DOHH2 (cell line): ENCODE measurements around the gene FXN.

Experiments used
- H3F3A ChIP-seq: fragments of 200-600 bp; sonication (generic), shearing (Covaris generic); 2 replicates; pipeline ENCODE4 v1.6.0; 2016; ENCODE audit warnings: antibody characterized with exemption, mild to moderate bottlenecking; ENCODE audit not compliant: control insufficient read depth, insufficient read depth
- H3K27ac ChIP-seq: fragments of 200-600 bp; sonication (generic); 2 replicates; pipeline ENCODE4 v1.5.1; 2014; ENCODE audit warnings: low read depth, mild to moderate bottlenecking, low read length, moderate library complexity
- H3K27me3 ChIP-seq: fragments of 200-600 bp; sonication (generic); 2 replicates; pipeline ENCODE4 v1.6.1; 2014; ENCODE audit warnings: mild to moderate bottlenecking, low read length, mixed read lengths; ENCODE audit not compliant: control insufficient read depth
- H3K36me3 ChIP-seq: fragments of 200-600 bp; sonication (generic); 2 replicates; pipeline ENCODE4 v1.6.1; 2014; ENCODE audit warnings: mild to moderate bottlenecking, low read length, moderate library complexity, mixed read lengths; ENCODE audit not compliant: control insufficient read depth
- H3K4me1 ChIP-seq: fragments of 200-600 bp; sonication (generic); 2 replicates; pipeline ENCODE4 v1.6.1; 2014; ENCODE audit warnings: mild to moderate bottlenecking, low read length, mixed read lengths; ENCODE audit not compliant: control insufficient read depth
- H3K4me2 ChIP-seq: fragments of 200-600 bp; sonication (generic); 2 replicates; pipeline ENCODE4 v1.6.0; 2014; ENCODE audit warnings: mild to moderate bottlenecking, low read length, moderate library complexity
- H3K4me3 ChIP-seq: fragments of 200-600 bp; sonication (generic); 2 replicates; pipeline ENCODE4 v1.5.1; 2014; ENCODE audit warnings: mild to moderate bottlenecking, low read length, mixed read lengths
- H3K79me2 ChIP-seq: fragments of 200-600 bp; sonication (generic); 2 replicates; pipeline ENCODE4 v1.6.1; 2014; ENCODE audit warnings: mild to moderate bottlenecking, low read length, mixed read lengths; ENCODE audit not compliant: control insufficient read depth
- H3K9me2 ChIP-seq: fragments of 200-600 bp; sonication (generic); replicated peaks from 2 replicates; pipeline ENCODE4 v1.6.1; 2014; ENCODE audit warnings: mild to moderate bottlenecking, low read length, mixed read lengths; ENCODE audit not compliant: control insufficient read depth
- H3K9me3 ChIP-seq: fragments of 200-600 bp; sonication (generic); 2 replicates; pipeline ENCODE4 v1.6.1; 2014; ENCODE audit warnings: antibody characterized with exemption, low read length, mixed read lengths; ENCODE audit not compliant: control insufficient read depth, insufficient read depth
- H4K20me1 ChIP-seq: fragments of 200-600 bp; sonication (generic); 2 replicates; pipeline ENCODE4 v1.6.0; 2014; ENCODE audit warnings: low read depth, mild to moderate bottlenecking, antibody characterized with exemption, low read length, moderate library complexity; ENCODE audit not compliant: control insufficient read depth, insufficient read depth
- EZH2phosphoT487 ChIP-seq: fragments of 200-600 bp; sonication (generic); IDR thresholded peaks from 2 replicates; pipeline ENCODE4 v1.6.1; 2017; ENCODE audit warnings: borderline replicate concordance, mild to moderate bottlenecking, antibody characterized with exemption, low read length, moderate library complexity, mixed read lengths
- TF ChIP-seq, protein P1 (sequence below): fragments of 200-600 bp; sonication (generic); IDR thresholded peaks from one replicate; pipeline ENCODE4 v1.5.1; 2014; ENCODE audit warnings: antibody characterized with exemption, mild to moderate bottlenecking, low read depth, low read length; ENCODE audit not compliant: poor library complexity, severe bottlenecking

The FXN gene

DNA sequence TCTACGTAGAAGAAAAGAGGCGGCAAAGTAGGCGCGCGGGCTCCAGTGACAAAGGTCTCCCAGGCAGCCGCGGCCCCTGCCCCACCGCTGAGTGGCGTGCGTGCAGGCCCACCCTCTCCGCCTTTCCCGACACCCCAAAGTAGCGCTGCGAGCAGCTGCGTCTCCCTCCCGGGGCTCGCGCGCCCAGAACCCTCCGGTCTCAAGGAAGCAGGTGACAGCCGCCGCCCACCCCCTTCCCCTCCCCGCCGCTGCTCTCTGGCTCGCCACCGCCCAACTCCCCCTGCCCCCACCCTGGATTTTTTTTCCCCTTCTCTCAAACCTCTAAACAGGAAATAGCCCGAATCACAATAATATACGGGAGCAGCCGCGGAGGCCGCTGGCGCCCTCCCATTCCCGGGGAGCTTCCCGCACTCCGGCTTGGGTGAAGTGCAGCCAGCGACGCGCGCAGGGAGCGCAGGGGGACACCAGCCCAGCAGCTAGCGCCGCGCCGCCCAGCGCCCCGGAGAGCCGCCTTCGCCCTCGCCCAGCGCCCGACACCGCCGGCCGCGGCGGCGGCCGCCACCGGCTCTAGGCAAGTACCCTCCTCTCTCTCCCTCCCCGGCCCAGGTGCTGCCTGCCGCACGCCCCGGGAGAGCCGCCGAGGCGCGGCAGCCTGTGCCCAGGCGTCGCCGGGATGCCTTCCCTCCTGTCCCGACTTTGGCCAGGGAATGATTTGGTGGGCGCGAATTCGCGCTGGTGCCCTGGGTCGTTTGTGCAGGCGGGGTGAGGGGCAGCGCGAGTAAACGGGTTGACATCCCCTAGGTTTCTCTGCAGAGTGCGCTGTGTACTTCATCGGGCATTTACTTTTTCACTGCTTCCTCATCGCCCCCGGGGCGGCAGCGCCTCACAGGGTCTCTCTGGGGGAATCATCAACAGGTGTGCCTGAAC lies 85.9 kb downstream of the FXN start:
- Histone ChIP-seq H3K4me3 (peak overlapping the region; percentile 94), H3K27ac (peak overlapping the region; percentile 42), H3K9me2 (no peaks in the 10 kb centered on the region), H3K4me2 (peak overlapping the region; percentile 85), H4K20me1 (no peaks in the 10 kb centered on the region), H3F3A (no peaks in the 10 kb centered on the region; the same call in 1 of the 2 replicates), H3K4me1 (peaks cover 19% of the 10 kb centered on the region), H3K79me2 (no peaks in the 10 kb centered on the region), H3K9me3 (no peaks in the 10 kb centered on the region), H3K36me3 (no peaks in the 10 kb centered on the region), H3K27me3 (peaks cover 4% of the 10 kb centered on the region)
- TF ChIP-seq, protein P1, sequence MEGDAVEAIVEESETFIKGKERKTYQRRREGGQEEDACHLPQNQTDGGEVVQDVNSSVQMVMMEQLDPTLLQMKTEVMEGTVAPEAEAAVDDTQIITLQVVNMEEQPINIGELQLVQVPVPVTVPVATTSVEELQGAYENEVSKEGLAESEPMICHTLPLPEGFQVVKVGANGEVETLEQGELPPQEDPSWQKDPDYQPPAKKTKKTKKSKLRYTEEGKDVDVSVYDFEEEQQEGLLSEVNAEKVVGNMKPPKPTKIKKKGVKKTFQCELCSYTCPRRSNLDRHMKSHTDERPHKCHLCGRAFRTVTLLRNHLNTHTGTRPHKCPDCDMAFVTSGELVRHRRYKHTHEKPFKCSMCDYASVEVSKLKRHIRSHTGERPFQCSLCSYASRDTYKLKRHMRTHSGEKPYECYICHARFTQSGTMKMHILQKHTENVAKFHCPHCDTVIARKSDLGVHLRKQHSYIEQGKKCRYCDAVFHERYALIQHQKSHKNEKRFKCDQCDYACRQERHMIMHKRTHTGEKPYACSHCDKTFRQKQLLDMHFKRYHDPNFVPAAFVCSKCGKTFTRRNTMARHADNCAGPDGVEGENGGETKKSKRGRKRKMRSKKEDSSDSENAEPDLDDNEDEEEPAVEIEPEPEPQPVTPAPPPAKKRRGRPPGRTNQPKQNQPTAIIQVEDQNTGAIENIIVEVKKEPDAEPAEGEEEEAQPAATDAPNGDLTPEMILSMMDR, result peak; percentile 46
- TF ChIP-seq EZH2phosphoT487, result 0 out of 2 replicates have a peak, but pooled peaks have one; percentile 60

DNA sequence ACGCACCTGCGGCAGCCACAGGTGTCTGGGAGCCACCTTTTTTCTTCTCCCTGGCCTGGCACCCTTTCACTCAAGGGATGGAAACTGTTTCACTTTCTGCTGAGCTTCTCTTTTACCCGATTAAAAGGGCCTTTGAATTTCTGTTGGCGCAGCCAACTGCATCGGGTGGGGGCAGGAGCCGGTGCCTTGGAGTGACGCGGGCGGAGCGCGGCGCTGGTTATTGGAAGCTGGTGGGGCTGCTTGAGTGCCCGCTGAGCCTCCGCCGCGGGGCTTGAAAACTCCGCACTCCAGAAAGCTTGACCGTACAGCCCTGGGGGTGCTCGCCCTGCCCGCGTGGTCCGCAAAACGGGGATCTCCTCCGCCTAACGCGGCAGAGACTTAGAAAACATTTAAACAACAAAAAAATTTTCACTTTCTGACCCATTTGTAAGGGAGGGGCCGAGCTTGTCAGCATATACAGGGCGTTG lies 86.6 kb downstream of the FXN start:
- no peaks in the 10 kb centered on the region for H3K9me3 ChIP-seq
- TF ChIP-seq, protein P1, result no peak
- no peak for TF ChIP-seq EZH2phosphoT487
- H3K4me1 ChIP-seq, result peaks cover 19% of the 10 kb centered on the region
- H3F3A ChIP-seq, result no peaks in the 10 kb centered on the region; the same call in 1 of the 2 replicates
- no peaks in the 10 kb centered on the region for H4K20me1 ChIP-seq
- peak overlapping the region; percentile 94 for H3K4me3 ChIP-seq
- peak overlapping the region; percentile 42 for H3K27ac ChIP-seq
- H3K27me3 ChIP-seq, result peaks cover 4% of the 10 kb centered on the region
- no peaks in the 10 kb centered on the region for H3K9me2 ChIP-seq
- H3K36me3 ChIP-seq, result no peaks in the 10 kb centered on the region
- no peaks in the 10 kb centered on the region for H3K79me2 ChIP-seq
- H3K4me2 ChIP-seq, result peak overlapping the region; percentile 85

DNA sequence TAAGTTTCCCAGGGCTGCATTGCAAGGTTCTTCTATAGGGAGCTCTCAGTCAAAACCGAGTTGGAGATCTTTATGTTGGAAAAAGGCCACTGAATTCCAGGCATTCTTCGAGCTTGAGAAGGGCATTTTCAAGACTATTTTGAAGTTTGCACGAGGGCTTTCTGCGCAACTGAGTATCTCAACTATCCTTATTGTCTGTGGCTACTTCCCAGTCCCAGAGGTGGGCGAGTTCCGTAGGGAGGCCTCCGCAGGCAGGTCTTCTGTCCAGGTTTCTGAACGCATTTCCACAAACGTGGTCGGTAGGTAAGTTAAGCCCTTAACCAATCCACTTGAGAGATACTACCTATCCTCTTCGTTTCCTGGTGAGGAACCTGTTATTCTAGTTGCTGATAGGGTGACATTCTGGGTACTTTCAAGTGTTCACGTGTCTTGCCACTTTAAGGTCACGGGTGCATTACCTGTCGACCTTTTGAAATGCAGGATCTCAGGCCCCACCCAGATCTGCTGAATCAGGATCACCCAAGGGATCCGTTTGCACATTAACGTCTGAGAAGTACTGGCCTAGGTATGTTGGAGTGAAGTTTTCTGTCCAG lies 87.1 kb downstream of the FXN start:
- Histone ChIP-seq H3K4me2 (peak overlapping the region; percentile 85), H3K4me3 (peak overlapping the region; percentile 94), H3K9me2 (no peaks in the 10 kb centered on the region), H3K36me3 (no peaks in the 10 kb centered on the region), H4K20me1 (no peaks in the 10 kb centered on the region), H3K79me2 (no peaks in the 10 kb centered on the region), H3K9me3 (no peaks in the 10 kb centered on the region), H3K27ac (no peak overlapping the region), H3K27me3 (peaks cover 4% of the 10 kb centered on the region), H3K4me1 (peaks cover 19% of the 10 kb centered on the region), H3F3A (no peaks in the 10 kb centered on the region; the same call in 1 of the 2 replicates)
- TF ChIP-seq, protein P1, result no peak
- no peak for TF ChIP-seq EZH2phosphoT487
